Activated T-helper 1 cell treated with anti-CD3 and anti-CD28 coated beads, Interleukin-2, amount 50 U/mL, for 16 hours (primary cell): ENCODE measurements around the gene LCE4A.
"Not testable (repeated sequence)": the region's sequence is repeated elsewhere in the genome, so short reads cannot be mapped to it uniquely, and the experiment has no call there.

Experiments used
- DNase-seq, 2 donors: peaks; one replicate each; pipeline ENCODE4 v3.0.0-alpha.2; 2020; ENCODE audit warnings: low read depth in 1 of 2, low spot score in 1 of 2

Gene LCE4A, protein sequence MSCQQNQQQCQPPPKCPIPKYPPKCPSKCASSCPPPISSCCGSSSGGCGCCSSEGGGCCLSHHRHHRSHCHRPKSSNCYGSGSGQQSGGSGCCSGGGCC

DNA sequence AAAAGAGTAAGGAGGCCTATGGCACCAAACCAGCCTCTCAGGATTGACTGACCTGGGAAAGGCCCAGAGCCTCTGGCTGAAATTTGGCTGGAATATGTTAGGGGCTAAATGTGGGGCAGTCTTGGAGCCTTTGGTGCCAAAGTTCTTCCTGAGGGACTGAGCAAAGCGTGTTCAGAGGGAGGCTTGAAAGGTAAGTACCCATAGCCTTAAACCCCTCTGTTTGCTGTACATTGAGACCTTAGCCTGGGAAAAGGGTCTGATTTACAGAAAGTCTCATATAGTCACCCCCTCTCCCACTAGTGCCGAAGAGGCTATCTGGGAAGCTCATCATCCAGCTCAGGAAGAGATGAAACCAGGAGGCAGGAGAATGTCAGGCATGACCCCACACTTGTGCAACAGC, at the start of gene LCE4A:
Gene LCE4A, plus strand, starts transcription at position 301 of the 400 bp plus-strand sequence. CDS start 916 bp downstream, outside the sequence.
- no peak for DNase-seq

DNA sequence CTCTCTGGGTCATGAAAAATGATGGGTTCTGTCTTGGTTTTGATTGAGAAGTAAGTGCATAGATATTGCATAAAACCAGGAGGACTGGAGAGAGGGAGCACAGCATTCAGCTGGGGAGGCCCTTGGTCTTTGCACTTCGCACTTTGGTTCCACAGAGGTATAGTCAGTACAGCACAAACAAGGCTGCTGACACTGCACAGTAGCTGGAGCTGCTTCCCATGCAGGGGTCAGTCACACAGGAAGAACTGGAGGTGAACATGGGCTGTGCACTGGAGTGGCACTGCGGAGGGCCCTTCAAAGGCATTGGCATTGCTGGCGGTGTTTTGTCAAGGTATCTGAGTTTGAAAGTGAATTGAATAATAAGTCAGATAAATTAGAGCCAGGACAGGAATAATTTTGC, 49.3 kb upstream of the LCE4A start:
- no peak for DNase-seq

DNA sequence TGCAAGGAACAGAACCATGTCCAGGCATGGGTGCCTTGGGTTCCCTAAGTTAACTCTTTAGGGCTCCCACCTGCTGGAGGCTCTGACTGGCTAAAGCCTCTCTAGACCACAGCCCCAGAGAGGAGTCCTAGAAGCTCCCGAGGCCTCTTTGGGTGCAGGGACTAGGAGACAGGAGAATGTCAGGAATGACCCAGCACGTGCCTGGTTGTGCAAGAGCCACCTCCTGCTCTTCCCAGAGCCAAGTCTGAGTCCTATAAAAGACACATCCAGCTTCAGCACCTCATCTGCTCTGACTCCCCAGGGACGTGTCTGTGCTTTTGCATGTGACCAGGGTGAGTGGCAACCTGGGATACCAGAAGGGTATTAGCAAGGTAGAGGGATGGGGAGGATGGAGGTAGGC, 44.9 kb upstream of the LCE4A start, which contains the start of gene LCE2D:
Gene LCE2D, plus strand, starts transcription at position 283 of the 400 bp plus-strand sequence. CDS start 726 bp downstream, outside the sequence.
- no peak for DNase-seq

DNA sequence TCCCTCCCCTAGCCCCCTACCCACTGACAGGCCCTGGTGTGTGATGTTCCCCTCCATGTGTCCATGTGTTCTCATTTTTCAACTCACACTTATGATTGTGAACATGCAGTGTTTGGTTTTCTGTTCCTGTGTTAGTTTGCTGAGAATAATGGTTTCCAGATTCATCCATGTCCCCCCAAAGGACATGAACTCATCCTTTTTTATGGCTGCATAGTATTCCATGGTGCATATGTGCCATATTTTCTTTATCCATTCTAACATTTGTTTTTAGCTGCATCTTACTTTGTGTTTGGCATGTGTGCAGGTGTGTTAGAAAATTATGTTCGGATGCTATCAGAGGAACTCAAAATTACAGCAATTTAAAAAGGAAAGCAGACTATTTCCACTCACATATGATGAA, 41.8 kb upstream of the LCE4A start:
- not testable (repeated sequence) for DNase-seq

DNA sequence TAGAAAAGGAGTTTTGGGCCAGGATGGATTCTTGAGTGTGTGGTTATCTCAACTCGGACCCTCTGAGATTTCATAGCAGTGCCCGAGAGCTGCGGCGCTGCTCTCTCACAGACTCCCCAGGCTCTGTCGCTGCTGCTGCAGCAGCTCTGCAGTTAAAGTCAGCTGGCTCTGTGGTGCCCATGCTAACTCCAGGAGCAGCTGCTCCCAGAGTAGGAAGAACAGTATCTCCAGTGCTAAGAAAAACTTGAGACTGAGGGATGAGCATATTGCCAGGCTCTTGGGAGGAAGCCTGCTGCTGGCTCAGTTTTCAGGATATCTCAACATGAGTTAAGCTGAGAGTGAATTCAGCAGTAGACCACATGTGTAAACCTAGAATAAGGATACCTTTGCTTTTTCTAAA, 40.3 kb upstream of the LCE4A start:
- no peak for DNase-seq

DNA sequence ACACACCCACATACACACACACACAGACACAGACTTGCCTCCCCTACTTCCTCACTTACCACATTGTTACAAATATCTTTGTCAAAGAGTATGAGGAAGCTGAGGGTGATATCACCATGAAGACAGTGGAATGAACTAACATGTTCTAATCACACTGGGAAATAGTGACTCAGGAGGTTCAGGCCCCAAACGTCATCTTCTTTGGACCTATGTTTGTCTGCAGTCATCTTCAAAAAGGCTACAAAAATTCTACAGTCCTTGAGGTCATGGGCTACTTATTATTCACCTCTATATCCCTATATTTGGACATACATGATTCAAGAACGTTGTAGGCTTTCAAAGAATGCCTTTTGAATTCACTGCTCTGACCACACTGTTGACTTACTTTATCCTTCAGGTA, 34.9 kb upstream of the LCE4A start:
- no peak for DNase-seq

DNA sequence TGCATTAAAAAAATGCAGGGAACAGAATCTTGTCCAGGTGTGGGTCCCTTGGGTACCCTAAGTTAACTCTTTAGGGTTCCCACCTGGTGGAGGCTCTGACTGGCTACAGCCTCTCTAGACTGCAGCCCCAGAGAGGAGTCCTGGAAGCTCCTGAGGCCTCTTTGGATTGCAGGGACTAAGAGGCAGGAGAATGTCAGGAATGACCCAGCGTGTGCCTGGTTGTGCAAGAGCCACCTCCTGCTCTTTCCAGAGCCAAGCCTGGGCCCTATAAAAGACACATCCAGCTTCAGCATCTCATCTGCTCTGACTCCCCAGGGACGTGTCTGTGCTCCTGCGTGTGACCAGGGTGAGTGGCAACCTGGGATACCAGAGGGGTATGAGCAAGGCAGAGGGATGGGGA, 33.0 kb upstream of the LCE4A start, which contains the start of gene LCE2C:
Gene LCE2C, plus strand, starts transcription at position 297 of the 400 bp plus-strand sequence. CDS start 737 bp downstream, outside the sequence.
- not testable (repeated sequence) for DNase-seq

DNA sequence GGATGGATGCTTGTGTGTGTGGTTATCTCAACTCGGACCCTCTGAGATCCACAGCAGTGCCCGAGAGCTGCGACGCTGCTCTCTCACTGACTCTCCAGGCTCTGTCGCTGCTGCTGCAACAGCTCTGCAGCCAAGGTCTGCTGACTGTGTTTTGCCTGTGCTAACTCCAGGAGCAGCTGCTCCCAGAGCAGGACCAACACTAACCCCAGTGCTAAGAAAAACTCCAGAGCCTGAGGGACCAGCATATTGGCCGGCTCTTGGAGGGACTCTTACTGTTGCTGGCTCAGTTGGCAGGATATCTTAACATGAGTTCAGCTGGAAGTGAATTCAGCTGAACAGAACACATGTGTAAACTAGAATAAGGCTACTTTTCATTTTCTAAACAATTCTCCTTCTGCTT, 28.5 kb upstream of the LCE4A start:
- DNase-seq: no peak

DNA sequence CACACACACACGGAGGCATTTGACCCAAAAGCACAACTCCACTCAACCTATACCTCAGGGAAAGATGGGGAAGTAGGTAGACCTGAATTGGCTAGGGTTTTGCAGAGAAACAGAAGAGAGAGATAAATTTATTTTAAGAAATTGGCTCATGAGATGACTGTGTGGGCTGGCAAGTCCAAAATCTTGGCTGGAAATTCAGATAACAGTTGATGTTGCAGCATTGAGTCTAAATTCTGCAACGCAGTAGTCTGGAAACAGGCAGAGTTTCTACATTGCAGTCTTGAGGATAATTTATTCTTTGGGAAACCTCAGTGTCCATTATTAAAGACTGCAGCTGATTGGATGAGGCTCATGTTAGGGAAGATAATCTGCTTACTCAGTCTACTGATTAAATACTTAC, 26.3 kb upstream of the LCE4A start:
- DNase-seq: no peak

DNA sequence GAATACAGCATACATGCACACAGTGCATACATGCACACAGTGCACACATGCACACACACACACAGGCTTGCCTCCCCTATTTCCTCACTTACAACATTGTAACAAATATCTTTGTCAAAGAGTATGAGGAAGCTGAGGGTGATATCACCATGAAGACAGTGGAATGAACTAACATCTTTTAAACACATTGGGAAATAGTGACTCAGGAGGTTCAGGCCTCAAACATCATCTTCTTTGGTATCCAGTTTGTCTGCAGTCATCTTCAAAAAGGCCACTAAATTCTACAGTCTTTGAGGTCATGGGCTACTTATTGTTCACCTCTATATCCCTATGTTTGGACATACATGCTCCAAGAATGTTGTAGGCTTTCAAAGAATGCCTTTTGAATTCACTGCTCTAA, 24.1 kb upstream of the LCE4A start:
- no peak for DNase-seq

DNA sequence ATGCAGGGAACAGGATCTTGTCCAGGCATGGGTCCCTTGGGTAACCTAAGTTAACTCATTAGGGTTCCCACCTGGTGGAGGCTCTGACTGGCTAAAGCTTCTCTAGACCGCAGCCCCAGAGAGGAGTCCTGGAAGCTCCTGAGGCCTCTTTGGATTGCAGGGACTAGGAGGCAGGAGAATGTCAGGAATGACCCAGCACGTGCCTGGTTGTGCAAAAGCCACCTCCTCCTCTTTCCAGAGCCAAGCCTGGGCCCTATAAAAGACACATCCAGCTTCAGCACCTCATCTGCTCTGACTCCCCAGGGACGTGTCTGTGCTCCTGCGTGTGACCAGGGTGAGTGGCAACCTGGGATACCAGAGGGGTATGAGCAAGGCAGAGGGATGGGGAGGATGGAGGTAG, 22.1 kb upstream of the LCE4A start, which contains the start of gene LCE2B:
Gene LCE2B, plus strand, starts transcription at position 301 of the 400 bp plus-strand sequence. CDS start 721 bp downstream, outside the sequence.
- not testable (repeated sequence) for DNase-seq

DNA sequence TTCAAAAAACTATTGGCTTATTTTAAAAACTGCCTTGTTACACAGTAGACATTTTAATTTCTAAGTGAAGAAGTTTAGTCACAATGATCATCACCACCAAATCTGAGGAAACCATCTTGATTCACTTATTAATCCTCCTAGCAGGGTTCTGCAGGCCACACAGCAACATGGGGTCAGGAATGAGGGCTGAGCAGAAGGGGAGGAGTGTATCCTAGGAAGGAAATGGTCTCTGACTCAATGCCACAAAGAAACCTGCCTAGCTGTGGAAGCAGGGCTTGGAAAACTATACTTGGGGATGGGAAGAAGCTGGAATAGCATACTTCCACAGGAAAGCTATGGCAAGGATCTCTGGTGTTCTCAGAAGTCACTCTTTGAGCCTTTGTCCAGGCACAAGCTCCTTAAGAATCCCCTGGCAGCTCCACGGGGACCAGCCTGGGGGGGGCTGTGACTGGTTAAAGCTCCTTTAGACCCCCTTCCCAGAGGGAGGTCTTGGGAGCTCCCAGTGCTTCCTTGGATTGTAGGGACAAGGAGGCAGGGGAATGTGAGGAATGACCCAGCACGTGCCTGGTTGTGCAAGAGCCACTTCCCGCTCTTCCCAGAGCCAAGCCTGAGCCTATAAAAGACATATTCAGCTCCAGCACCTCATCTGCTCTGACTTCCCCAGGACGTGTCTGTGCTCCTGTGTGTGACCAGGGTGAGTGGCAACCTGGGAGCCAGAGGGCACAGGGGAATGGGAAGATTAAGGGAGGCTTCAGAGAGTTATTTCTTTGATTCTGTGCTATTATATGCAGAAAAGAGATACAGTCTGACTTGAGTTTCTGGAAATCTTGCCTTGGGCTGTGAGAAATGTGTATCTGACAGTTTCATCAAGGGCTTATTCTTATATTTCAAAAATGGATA, 10.0 kb upstream of the LCE4A start, which contains the start of gene LCE2A:
Gene LCE2A, plus strand, starts transcription at position 645 of the 900 bp plus-strand sequence. CDS start 557 bp downstream, outside the sequence.
- no peak for DNase-seq

DNA sequence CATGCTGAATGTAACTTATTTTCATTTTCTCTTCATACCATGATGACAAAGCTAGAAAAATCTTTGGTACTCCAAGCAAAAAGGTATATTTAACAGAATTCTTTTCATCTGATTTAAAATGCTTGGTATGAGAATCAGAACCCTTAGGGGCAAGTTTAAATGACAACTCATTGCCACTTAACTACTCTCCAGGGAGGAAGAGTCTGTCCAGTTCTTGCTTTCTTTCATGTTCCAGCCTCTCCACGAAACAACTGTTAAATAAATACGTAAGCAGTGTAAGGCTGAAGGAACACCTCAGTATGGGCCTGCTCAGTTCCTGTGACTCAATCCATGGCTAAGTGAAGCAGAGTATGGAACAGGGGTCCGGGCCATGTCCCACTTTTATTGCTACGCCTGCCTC, 8.2 kb upstream of the LCE4A start:
- DNase-seq: no peak

DNA sequence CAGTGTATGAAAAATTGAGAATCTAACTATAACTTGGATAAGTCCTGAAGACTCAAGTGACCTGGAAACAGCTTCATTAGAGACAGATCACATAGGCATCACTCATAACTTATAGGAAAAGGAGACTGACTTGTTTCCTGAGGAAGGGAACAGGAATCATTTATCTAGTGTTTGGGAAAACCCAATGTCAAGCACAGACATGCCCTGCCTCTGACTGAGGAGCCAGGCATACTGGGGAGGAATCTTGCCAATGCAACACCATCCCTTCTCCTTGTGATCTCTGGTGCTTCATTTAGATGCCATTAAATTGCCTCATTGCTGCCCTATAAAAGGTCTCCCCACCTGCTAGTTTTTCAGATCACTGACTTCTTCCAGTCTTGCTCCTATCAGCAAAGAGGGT, 10.3 kb downstream of the LCE4A start:
- no peak for DNase-seq

DNA sequence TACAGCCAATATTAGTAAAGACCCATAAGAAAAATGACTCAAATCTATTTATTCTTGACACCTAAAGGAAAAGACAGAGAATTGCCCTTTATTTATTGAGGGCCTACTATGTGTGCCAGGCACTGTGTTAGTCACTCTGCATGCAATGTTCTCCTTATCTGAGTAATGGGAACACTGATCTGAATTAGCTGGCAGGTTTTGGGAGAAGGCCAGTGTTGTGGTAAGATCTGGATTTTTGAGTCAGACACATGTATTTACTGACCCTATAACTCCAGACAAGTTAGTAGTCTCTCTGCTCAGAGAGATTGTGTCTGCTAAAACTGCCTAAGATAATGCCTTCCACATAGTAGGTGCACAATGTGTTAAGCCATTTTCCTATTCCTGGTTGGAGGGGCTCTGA, 17.3 kb downstream of the LCE4A start:
- DNase-seq: no peak

DNA sequence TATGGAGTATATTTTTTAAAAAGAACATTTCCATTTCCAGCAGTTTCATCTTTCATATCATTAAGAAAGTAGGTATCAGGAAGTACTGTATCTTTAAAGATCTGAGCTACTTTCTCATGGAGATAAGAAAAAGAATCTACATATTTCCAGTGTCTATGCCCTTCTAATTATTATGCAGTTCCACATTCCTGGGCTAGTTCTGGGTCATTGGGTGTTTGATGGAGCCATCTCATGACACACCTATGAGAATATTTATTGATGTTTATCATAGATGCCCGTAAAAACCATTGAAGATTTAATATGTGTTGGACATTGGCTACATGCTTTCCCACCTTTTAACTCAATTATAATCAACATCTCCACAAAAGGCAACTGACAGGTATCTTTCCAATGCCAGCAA, 21.0 kb downstream of the LCE4A start:
- no peak for DNase-seq

DNA sequence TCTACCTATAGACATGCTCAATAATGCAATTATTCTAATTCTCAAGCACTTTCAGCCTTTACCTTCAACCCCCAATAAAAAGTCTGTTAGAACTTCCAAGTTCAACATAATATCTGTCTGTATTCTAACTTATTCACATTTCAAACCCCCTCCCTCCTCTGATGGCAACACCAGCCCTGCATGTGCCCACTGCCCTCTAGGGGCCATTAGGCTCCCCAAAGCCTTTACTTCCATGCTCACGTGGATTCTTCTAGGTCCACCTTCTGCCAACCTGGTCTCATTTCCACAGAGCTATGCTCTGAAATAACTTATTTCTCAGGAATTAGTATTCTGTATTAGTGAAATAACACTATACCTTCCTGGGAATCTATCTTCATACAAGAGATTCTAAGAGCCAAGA, 27.7 kb downstream of the LCE4A start:
- DNase-seq: no peak

DNA sequence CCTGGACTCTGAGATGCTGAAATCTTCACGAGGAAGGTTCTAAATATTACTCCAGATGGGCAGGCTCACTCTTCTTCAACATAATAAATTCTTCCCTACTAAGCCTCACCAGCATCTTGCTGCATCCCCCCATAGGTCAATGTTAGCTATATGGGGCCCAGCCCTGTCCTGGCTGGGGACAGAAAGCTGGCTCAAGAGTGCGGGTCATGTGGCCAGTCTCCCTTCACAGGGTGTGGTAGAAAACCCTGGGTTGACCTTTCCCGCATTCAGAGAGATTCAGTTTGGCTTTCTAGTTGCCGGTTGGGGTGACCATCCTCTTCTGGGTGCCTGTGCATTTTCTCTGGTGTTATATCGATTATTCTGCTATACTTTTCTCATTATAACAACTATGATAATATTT, 30.0 kb downstream of the LCE4A start:
- no peak for DNase-seq

DNA sequence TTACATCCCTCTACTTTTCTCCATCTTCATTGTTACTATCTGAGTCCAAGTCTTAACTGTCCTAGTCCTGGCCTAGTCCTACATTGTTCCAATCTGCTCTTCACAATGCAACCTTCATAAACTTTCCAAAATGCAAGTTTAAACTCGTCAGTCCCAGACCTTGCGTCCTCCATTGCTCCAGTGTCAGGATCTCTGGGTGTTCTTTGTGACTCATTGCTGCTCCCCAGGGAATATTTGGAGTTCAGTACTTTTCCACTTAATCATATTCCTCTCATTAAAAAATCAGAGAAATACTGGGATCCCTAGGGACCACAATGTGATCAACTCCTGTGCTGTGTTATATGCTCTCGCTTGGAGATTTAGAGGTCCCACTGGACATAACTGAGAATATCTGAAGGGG, 31.9 kb downstream of the LCE4A start:
- DNase-seq: no peak

DNA sequence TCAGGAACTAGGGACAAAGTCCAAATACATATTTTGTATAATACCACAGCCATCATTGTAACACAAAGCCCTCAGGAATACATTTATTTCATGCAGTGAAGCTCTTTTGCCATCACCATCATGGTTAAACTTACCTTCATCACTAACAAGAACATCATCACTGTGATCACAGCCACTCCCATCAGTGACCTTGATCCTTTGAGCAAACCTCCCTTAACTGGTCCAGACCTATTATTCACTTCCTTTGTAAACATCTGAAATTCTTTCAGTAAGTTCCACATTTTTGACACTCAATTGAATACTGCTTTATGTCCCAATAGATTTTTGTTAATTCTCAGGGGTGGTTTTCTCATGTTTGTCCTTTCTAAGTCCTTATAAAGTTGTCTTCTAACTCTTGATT, 33.7 kb downstream of the LCE4A start:
- DNase-seq: no peak

DNA sequence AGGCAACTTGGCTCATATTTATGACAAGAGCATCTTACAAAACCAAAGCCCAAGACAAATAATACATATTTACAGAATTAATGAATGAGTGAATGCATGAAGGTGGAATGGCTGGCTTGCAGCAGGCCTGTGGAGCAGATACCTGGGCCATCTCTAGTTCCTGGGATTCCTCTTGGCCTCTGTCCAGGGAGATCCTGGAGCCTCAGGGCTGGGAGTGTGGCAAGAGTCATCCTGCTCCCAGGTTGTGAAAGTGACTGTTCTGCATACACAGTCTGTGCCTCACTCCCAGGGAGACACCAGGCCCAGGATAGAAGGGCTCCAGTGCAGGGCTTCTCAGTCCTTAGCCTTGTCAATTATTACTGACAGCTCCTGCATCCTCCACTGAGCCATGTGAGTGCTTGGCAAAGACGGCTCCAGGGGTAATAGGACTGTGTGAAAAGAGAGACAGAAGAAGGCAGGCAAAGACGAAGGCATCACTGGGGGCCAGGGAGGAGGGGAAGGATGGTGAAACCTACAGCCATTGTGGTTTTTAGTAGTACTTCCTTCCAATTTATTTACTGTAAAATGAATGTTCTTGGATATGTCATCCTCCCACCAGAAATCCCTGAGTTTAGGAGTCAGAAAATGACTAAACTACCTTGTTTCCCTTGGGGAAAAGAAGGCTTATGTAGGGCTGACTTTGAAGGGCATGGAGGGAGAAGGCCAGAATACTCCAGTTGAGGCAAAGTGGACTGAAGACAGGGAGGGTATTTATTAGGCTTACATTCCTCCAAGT, 35.6 kb downstream of the LCE4A start:
- DNase-seq: no peak
